GM19099 (cell line): ENCODE data around the gene FMO2.

Experiments
- POLR2A ChIP-seq: IDR thresholded peaks from 3 replicates; pipeline ENCODE4 v1.6.1; 2011; ENCODE audit warnings: low read depth; ENCODE audit not compliant: insufficient read length; ENCODE audit errors: extremely low read depth

Gene FMO2

DNA sequence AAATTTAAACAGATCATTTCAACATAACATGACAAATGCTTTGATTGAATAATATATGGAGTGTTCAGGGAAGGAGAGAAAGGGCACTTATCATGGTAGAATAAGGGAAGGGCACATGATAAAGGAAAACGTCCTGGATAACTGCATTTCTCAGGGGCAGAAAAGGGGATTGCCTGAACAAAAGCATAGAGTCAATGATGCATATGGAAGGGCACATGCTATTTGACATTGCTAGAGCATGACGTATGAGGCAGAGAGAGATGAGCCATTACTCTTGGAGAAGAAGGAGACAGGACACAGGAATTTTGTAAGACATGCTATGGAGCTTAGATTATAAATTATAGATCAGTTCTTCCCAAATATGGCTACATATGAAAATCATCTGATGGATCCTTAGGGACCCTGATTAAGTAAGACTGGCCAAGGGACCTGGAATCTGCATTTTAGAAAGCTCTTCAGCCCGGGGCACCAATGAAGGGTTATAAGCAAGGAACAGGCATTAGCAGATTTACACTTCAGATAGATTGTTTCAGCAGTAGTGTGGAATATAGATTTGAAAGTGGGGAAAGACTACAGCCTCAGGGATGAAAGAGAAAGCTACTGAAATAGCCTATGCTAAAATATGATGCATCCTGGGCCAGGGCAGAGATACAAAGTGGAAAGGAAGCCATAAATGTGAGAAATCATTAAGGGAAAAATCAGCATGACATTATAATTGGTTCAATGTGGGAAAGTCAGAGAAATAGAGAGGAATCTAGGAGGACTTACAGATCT, 21.3 kb downstream of the FMO2 start:
- TF ChIP-seq POLR2A, result no peak

DNA sequence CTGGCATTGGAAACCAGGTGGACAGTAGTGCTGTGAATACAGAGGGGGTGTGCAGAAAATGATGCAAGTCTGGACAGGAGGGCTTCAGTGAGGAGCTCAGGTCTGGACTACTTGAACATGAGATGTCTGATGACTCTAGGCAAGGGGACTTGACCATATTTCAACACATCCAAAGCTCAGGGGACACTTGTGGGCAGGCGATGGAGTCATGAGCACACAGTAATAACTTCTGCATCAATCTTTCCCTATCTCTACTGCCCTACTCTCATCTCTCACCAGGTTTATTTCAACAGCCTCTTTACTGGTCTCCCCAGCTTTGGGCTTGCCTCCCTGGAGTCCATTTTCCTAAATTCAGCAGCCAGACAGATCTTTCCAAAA, 21.9 kb downstream of the FMO2 start:
- no peak for TF ChIP-seq POLR2A

DNA sequence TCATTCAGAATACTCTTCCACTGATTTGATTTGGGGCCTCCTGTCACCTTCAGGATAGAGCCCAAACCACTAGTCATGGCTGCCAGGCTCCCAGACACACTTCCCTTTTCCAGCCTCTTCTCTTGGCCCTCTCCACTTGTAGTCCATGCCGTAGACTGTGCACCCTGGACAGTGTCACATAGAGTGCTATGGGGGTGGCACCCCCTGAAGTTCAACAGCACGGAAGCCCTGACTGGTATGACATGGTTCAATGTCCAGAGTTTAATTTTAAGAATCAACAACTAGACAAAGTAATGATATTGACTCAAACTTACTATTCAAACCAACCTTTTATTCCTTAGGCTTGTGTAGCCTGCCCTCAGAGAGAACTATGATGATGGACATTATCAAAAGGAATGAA, 22.3 kb downstream of the FMO2 start:
- no peak for TF ChIP-seq POLR2A

DNA sequence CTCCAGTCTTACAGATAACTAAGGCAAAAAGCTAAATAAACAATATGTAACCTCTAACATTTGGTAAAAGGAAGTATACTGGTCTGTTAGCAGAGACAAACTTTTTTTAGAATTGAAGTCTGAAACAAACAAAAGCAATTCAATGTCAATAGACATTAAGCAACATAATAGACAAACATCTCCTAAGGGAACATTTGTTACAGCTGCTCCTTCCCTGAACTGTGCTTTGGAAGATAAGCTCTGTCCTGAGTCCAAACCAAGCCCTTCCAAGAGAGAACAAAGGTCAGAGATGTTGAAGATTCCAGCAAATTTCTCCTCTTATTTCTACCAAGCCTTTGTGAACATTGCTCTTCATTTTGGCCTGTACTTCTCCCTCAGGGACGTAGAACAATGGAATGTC, 25.3 kb downstream of the FMO2 start:
- TF ChIP-seq POLR2A, result no peak

DNA sequence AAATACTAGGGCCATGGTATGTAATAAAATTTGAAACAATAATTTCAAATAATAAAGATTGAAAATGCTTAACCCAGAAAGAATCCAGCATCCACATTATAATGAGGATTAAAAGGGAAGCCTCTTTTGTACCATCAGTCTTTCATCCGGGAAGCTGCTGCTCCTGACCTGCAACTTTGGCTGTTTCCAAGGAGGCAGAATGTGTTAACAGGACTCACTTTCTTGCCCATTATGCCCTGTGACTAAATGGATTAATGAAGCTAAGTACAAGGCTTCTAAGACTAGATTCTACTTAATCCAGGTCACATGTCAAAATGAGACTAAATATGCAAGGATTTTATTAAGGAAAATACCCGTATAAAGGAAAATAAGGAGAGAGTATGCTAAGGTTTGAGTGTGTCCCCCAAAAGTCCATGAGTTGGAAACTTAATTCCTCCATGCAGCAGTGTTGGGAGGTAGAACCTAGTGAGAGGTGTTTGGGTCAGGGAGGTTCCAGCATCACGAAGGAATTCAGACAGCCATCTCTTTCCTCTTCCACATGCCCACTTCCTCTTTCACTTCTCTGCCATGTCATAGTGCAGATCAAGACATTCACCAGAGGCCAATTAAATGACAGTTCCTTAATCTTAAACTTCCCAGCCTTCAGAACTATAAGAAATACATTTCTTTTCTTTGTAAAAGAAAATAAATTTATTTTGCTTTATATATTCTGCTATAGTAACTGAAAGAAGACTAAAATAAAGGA, 27.7 kb downstream of the FMO2 start:
- TF ChIP-seq POLR2A, result no peak

DNA sequence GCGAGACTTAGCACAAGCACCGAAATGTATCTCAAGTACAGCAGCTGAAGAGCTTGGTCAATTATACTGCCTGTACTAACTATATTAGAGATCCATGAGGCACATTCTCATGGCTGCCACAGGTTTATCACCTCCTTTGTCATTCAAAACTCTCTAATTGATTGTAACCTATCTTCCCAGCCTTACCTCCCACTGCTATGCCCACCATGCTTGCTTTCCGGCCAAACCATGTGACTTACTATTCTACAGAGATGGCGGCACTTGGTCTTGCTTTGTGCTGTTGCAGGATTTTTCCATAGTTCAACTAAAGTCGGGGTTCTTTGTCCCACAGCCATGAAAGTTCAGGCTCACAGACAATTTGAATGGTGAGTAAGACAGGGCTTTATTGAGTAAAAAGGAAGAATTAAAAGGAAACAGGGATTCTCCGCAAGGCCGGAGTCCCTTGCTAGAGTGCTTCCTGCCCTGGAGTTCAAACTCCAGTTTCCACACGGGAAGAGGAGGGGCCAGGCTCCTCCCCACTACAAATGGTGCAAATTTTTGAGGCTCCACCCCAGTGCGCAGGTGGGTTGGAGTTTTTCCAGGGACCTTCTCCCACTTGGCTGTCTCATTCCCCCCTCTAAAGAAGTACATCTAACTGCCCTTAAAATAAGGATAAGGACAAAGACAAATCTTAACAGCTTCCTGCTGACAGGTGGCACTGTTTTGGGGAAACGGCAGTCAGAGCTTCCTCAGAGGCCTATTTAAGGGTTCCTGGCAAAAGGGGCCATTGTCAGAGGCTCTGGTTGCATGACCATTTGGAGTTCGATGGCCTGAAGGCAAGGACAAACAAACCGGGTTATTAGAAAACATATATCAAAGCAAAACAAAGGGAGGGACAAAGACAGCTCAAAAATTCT, 28.7 kb downstream of the FMO2 start:
- no peak for TF ChIP-seq POLR2A

DNA sequence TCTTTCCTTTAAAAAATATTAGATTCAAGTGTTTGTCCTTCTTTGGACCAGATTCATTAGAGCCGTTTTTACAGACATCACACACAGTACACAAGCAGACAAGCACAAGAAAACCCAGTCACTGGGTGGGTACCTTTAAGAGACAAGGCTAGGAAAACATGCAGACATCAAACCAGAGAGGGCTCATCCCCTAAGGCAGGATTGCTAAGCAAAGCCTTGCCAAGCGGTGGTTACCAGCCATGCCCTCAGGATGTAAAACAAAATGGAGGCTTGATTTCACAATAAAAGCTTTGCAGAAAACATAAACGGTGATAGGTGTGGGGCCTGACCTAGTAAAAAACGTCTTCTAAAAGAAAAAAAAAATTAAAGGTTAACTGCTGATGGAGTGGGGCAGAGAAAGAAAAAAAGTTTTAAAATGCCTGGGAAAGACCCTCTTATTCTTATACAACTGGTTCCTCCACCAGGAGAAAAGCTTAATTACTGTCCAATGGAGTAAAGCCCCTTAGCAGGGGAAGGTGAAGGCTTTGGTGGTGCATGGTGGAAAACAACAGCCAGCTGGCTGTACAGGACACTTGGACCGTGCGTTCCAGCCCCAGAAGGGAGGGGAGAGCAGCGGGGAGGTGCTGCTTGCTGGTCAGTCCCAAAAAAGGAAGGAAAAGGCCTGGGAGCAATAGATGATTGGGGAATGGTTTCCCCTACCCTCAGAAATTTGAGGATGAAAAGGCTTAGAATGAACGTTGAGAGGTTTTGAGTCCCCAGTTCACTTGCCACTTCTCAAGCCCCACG, 32.8 kb downstream of the FMO2 start:
- TF ChIP-seq POLR2A, result no peak

DNA sequence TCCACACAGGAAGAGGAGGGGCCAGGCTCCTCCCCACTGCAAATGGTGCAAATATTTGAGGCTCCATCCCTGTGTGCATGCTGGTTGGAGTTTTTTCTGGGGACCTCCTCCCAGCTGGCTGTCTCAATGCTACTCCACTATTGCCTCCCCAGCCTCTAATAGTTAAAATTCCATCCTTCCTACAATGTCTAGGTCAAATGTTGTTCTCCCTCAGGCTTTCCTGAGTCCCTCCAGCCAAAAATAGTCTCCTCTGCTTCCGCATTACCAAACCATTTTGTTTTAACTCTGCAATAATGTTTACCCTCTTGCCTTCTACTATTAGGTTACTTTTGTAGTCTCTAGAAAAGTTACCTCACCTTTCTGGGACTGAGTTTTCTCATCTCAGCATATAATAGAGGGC, 33.6 kb downstream of the FMO2 start:
- no peak for TF ChIP-seq POLR2A

DNA sequence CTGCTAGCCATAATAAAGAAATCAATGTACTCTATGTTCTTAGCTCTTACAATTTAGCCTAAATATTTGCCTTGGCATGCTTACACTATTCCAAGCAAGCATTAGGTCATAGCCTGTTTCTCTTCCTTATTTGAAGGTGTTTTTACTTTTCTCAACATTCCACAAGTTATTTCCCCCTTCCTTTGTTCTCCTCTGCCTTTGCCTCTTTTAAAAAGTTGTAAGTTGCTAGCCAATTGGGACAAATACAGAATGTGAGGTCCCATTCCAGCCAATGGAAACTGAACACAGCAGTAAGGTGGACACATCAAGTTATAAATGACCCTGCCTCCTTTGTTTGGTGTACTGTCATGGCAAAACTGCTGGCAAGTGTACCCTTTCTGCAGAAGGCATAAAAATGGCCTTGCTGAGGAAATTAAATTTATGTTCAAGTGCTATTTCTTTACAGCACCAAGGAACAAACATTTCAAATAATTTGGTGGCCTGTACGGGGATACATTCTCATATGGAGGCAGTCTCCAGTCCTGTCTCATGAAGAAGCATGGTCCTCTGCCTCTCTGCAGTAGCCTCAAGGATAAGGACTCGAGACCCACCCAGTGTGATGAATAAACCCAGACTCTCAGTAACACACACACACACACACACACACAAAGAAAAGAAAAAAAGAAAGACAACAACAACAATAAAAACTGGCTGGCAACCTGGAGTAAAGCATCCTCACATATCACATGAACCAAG, 34.4 kb downstream of the FMO2 start:
- no peak for TF ChIP-seq POLR2A

DNA sequence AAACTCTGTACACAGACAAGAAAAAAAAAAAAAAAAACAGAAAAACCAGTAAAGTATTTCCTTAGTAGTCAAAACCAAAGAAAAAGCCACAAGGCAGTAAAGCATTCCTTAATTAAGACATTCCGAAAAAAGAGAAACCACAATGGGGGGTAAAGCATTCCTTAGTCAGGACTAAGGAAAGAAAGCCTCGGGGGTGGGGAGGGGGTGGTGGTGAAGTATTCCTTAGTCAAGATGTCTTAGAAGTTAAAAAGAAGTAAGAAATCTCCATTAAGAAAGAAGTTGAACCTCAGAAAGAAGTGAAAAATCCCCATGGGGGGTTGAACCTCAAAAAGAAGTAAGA, 35.0 kb downstream of the FMO2 start:
- TF ChIP-seq POLR2A, result no peak

DNA sequence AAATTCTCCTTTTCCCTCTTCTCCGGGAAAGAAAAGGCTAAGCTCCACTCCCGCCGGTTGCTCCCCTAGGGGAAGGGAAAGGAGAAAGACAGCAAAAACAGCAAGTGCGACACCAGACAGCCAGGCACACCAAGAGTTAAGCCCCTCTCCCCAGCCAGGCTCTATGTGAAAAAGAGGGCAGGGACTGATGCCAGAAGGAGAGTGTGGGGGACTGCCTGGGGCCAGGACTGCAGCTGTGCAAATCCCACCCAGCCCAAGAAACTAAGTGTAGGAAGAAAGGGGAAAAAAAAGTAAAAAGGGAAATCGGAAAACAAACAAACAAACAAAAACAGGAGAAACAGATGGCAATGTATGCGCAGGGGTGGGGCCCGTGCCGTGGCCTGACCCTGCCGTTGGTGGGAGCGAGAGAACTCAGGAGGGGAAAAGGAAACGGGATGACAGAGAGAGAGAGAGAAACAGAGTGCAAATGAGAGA, 35.5 kb downstream of the FMO2 start:
- no peak for TF ChIP-seq POLR2A

DNA sequence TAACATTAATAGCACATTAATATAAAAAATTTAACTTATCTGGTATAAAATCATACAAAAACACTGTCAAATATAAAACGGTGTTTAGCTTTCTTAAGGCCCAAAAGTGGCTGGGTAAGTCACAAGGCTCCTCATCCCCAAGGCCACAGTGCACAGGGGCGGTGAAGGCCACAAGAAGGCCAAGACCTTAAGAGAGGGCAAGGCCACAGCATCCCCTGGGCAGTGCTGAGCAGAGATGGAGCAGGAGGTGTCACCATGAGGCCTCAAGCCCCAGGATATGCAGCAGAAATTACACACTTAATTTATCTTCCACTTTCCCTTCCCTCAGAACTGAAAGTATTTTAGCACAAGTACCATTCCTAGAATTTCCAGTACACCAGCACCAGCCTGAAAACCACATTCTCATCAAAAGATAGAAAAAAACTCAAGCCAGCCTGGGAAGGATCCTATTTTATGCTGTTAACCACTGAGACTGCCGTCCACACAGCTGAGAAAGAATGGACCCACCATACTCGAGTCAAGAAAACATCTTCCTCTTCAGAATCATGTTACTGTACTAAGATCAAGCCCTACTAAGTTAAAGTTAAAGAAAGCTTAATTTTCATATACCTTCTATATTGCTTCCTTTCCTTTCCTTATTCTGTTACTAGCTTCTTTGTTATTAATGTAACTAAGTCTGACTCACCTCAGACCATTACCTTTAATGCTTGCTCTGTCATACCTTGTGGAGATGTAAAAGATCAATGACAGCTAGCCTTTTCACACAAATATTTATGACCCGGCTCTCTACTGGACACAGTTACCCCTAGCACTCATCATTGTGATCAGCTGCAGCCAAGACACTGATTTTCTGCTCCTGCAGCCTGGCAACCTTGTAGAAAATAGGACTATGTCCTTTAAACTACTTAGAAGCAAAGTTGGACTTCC, 36.8 kb downstream of the FMO2 start:
- TF ChIP-seq POLR2A, result no peak

DNA sequence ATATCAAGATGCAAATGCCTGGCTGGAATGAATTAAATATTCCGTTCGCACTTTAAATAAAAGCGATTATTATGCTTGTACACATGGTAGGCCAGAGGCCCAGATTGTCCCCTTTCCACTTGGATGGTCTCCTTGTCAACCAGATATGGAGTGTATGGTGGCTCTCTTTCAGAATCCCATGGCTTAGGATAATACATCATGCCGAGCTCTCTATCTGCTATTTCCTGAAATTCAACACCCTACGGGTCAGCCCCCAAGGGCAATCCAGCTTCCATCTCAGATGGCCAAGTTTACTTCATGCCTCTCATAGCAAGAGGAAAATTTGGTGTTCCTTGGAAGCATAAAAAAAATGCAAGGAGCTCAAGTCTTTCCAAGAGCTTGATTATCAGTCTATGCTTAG, 37.8 kb downstream of the FMO2 start:
- TF ChIP-seq POLR2A, result no peak
